ENCODE results near the gene DBX1.
A peak's percentile ranks its signal among the peaks of the same experiment; 100 is the strongest.
"Not testable (repeated sequence)": the region's sequence is repeated elsewhere in the genome, so short reads cannot be mapped to it uniquely, and the experiment has no call there.

DBX1 gene

DNA sequence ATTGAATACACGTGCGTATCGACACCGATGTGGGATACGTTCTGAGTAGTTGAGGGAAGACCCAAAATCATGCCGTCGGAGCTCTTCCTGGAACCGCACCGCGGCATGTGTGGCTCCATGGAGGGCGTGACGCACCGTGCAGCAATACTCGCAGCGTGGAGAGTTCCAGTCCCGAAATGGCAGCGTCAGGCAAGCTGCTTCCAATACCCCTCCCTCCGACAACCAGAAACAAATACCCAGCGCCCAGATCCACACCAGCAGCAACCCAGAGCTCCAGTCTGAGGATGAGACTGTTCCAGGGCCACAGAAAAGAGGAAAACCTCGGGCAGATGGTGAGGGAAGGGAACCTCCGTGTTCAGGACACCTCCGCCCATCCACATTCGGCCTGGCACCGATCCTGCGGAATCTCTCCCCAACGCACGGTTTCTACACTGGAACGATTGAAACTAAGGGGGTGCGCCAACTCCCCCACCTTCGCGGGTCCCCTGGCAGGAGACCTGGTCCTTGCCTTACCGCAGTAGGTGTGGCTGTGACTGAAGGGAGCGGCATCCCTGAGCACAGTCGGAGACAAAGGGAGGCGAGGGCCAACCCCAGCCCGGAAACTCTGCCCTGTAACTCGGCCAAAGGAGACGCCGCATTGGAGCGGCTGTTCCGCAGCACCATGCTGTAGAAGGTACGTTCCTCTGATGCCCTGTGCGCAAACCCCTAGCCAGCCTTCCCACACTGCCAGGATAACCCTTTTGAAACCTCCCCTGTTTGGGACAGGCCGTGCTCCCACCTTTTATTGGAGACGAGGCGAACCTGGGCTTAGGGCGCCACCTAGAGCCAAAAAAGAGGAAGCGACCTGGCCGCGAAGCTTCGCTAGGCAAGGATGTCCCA is 28.2 kb downstream of the DBX1 start:
- peak overlapping the region; percentile 58 for H3K4me3 ChIP-seq (ENCODE audit: low read length)
- TF ChIP-seq, protein P1, sequence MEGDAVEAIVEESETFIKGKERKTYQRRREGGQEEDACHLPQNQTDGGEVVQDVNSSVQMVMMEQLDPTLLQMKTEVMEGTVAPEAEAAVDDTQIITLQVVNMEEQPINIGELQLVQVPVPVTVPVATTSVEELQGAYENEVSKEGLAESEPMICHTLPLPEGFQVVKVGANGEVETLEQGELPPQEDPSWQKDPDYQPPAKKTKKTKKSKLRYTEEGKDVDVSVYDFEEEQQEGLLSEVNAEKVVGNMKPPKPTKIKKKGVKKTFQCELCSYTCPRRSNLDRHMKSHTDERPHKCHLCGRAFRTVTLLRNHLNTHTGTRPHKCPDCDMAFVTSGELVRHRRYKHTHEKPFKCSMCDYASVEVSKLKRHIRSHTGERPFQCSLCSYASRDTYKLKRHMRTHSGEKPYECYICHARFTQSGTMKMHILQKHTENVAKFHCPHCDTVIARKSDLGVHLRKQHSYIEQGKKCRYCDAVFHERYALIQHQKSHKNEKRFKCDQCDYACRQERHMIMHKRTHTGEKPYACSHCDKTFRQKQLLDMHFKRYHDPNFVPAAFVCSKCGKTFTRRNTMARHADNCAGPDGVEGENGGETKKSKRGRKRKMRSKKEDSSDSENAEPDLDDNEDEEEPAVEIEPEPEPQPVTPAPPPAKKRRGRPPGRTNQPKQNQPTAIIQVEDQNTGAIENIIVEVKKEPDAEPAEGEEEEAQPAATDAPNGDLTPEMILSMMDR (IDR thresholded peaks at IDR 0.05; ENCODE audit: insufficient read depth, low read depth, low read length, missing control alignments), result peak; percentile 94
- DNase-seq (ENCODE audit: low read depth), result peak; percentile 63

DNA sequence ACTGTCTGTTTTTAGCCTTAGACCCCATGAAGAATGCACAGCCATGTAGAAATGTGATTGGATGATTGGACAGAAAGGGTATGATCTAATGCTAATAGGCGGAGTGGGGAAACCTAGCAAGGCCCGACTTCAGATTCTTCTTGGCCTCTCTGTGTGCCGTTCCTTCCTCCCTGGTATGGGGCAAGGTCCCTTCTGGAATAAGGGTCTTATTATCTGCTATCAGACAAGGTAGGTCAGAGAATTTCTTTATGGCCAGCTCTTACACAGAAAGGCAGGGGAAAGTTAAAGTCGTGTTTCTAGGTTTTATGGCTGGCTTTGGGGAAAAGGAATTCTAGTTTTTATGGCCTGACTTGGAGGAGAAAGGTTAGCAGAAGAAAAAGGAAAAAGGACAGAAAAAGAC is 30.6 kb downstream of the DBX1 start:
- no peak overlapping the region for H3K4me3 ChIP-seq (ENCODE audit: low read length)
- no peak for DNase-seq (ENCODE audit: low read depth)
- TF ChIP-seq, protein P1 (IDR thresholded peaks at IDR 0.05; ENCODE audit: insufficient read depth, low read depth, low read length, missing control alignments), result no peak

DNA sequence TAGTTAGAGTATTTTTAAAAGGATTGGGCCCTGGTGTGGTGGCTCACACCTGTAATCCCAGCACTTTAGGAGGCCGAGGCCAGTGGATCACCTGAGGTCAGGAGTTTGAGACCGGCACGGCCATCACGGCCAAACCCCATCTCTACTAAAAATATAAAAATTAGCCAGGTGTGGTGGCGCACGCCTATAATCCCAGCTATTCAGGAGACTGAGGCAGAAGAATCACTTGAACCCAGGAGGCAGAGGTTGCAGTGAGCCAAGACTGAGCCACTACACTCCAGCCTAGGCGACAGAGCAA is 31.8 kb downstream of the DBX1 start:
- DNase-seq (ENCODE audit: low read depth); H3K4me3 ChIP-seq (ENCODE audit: low read length): not testable (repeated sequence)

DNA sequence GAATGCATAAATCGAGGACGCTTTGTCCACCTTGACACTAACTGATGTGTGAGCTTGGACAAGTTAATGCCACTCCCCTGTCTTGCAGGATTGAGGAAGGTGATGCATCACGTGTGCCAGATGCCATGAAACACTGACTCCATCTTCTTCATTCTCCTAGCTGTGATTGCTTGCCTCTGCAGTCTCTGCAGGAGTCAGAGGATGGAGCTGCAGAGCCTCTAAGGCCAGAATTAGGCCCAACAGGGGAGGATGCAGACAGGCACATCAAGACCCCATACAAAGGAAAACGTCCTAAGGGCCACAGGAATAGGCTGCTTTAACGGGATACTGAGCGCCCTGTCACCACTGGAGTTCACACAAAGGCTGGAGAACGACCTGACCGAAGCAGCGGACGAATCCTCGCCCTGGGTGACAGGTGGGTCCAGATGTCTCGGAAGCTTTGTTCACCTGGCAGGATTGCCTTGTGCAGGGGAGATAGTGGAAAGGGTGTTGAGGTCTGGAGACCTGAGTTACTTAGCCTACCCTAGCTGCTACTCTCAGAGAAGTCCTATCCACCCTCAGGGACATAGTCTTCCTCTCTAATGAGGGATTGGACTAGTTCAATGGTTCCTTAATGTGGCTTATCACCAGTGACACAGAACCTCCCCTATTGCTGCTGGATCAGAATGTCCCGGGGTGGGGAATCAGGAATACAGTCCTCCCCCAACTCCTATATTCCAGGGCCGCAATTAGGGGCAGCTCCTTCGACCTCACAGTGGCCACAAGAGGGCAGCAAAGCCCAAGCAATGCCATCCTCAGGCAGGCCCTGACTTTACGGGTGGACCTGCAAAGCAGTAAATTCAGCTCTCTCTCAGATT is 32.4 kb downstream of the DBX1 start:
- peak; percentile 73 for DNase-seq (ENCODE audit: low read depth)
- TF ChIP-seq, protein P1 (IDR thresholded peaks at IDR 0.05; ENCODE audit: insufficient read depth, low read depth, low read length, missing control alignments), result peak; percentile 85
- no peak overlapping the region for H3K4me3 ChIP-seq (ENCODE audit: low read length)

DNA sequence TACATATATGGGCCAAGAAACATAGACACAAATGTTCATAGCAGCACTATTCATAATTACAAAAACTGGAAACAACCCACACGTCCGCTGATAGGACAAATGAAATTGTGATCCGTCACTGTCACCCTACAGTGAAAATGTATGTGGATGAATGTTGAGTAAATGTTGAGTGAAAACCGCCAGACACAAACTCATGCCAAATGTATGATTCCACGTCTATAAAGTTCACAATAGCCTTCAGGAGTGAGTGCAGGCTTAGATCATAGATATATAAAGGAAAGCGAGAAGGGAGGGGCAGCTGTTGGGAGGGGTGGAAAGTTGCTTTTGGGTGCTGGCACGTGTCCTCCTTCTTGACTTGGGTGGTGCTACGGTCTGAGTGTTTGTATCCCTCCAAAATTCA is 33.6 kb downstream of the DBX1 start:
- TF ChIP-seq, protein P1 (IDR thresholded peaks at IDR 0.05; ENCODE audit: insufficient read depth, low read depth, low read length, missing control alignments), result no peak
- peak; percentile 24 for DNase-seq (ENCODE audit: low read depth)
- H3K4me3 ChIP-seq (ENCODE audit: low read length), result no peak overlapping the region

DNA sequence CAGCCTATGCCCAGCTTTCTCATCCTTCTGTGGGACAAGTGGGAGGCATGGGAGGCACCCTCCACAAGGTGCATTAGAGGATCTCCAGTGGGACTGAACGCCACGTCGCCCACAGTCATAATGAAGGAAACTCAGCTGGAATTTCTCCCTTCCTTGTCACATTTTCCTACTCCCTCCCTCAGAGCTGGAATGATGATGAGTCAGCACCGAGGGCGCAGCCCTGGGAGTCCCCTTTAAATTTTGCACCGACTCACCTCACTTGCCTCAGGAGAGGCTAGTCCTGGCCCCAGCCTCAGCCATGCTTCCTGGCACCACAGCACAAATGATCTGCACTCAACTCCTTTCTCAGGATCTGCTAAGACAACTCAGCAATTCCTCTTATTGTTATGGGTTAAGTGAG is 34.3 kb downstream of the DBX1 start:
- peak; percentile 67 for DNase-seq (ENCODE audit: low read depth)

DNA sequence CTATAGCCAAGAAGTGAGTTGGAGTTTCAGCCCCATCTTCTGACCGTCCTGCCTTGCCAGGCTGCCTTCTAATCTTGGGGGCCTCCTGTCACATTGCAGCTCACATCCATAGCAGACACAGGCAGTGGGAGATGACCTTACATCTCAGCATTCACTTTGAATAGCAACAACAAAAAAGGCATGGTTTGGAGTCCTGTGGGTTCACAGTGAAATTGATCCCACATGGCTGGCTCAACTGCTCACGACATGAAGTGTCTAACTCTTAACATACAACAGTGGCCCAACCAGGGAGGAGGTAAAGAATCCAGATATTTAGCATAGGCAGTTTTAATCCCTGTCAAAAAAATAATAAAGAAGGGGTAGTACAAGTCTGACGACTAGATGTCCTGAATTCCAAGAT is 38.1 kb downstream of the DBX1 start:
- TF ChIP-seq, protein P1 (IDR thresholded peaks at IDR 0.05; ENCODE audit: insufficient read depth, low read depth, low read length, missing control alignments), result no peak
- no peak overlapping the region for H3K4me3 ChIP-seq (ENCODE audit: low read length)
- no peak for DNase-seq (ENCODE audit: low read depth)

More for the DNA sequence above, 34.3 kb downstream of the DBX1 start:
- no peak overlapping the region for H3K4me3 ChIP-seq (ENCODE audit: low read length)
- TF ChIP-seq, protein P1 (IDR thresholded peaks at IDR 0.05; ENCODE audit: insufficient read depth, low read depth, low read length, missing control alignments), result no peak
